Loucy (cell line): ENCODE results near the gene CROCC2.

Source experiments
- H2AFZ ChIP-seq: fragments of 200-600 bp; sonication (generic); 2 replicates; pipeline ENCODE4 v1.6.0; 2016; ENCODE audit warnings: antibody characterized with exemption, mild to moderate bottlenecking, low read length, moderate library complexity
- H3F3A ChIP-seq: fragments of 200-600 bp; 2 replicates; pipeline ENCODE4 v1.6.0; 2016; ENCODE audit warnings: antibody characterized with exemption, low read depth, mild to moderate bottlenecking
- H3K27me3 ChIP-seq: fragments of 200-600 bp; sonication (generic); 2 replicates; pipeline ENCODE4 v1.6.1; 2014; ENCODE audit warnings: low read length, mild to moderate bottlenecking; ENCODE audit not compliant: insufficient read depth, poor library complexity, severe bottlenecking
- H3K36me3 ChIP-seq: fragments of 200-600 bp; sonication (generic); 2 replicates; pipeline ENCODE4 v1.6.1; 2016; ENCODE audit warnings: low read length; ENCODE audit not compliant: insufficient read depth
- H3K4me1 ChIP-seq: fragments of 200-600 bp; sonication (generic); 2 replicates; pipeline ENCODE4 v1.5.1; 2014; ENCODE audit warnings: low read length, mild to moderate bottlenecking; ENCODE audit not compliant: insufficient read depth, poor library complexity, severe bottlenecking
- H3K4me2 ChIP-seq: fragments of 200-600 bp; sonication (generic); 2 replicates; pipeline ENCODE4 v1.6.0; 2014; ENCODE audit warnings: antibody characterized with exemption, low read length, low read depth, mild to moderate bottlenecking; ENCODE audit not compliant: poor library complexity, severe bottlenecking
- H3K4me3 ChIP-seq: fragments of 200-600 bp; sonication (generic); 2 replicates; pipeline ENCODE4 v1.5.1; 2014; ENCODE audit warnings: low read length, mild to moderate bottlenecking, mixed read lengths; ENCODE audit not compliant: poor library complexity, severe bottlenecking
- H3K79me2 ChIP-seq: fragments of 200-600 bp; sonication (generic); 2 replicates; pipeline ENCODE4 v1.6.1; 2014; ENCODE audit warnings: low read length; ENCODE audit not compliant: insufficient read depth
- H3K9ac ChIP-seq: fragments of 200-600 bp; sonication (generic); 2 replicates; pipeline ENCODE4 v1.6.0; 2014; ENCODE audit warnings: mild to moderate bottlenecking, low read depth, low read length, moderate library complexity; ENCODE audit not compliant: poor library complexity, severe bottlenecking
- H3K9me2 ChIP-seq: fragments of 200-600 bp; sonication (generic); replicated peaks from 2 replicates; pipeline ENCODE4 v1.6.1; 2016; ENCODE audit warnings: low read depth, low read length, mixed read lengths
- H3K9me3 ChIP-seq: fragments of 200-600 bp; sonication (generic); 2 replicates; pipeline ENCODE4 v1.6.1; 2014; ENCODE audit warnings: mild to moderate bottlenecking, antibody characterized with exemption, low read length, low read depth; ENCODE audit not compliant: insufficient read depth
- H4K20me1 ChIP-seq: fragments of 200-600 bp; sonication (generic); 2 replicates; pipeline ENCODE4 v1.6.0; 2014; ENCODE audit warnings: antibody characterized with exemption, low read length, mild to moderate bottlenecking; ENCODE audit not compliant: insufficient read depth, poor library complexity, severe bottlenecking
- CTCF ChIP-seq: fragments of 200-600 bp; sonication (generic); conservative IDR thresholded peaks from 2 replicates; pipeline ENCODE4 v1.5.1; 2014; ENCODE audit warnings: mild to moderate bottlenecking, antibody characterized with exemption, low read length
- EZH2phosphoT487 ChIP-seq: fragments of 200-600 bp; IDR thresholded peaks from 2 replicates; pipeline ENCODE4 v1.6.1; 2018; ENCODE audit warnings: antibody characterized with exemption, mild to moderate bottlenecking, moderate library complexity, borderline replicate concordance

Gene CROCC2

GRCh38 chr2:240920783-240921231 is 14.7 kb downstream of the CROCC2 start:
- Histone ChIP-seq H3K9me2 (no peaks in the 10 kb centered on the region), H3K9ac (no peak overlapping the region), H2AFZ (no peak overlapping the region), H3K9me3 (no peaks in the 10 kb centered on the region), H3K36me3 (no peaks in the 10 kb centered on the region), H3K4me1 (no peaks in the 10 kb centered on the region), H3K27me3 (no peaks in the 10 kb centered on the region), H3F3A (no peaks in the 10 kb centered on the region), H3K4me2 (no peak overlapping the region), H4K20me1 (no peaks in the 10 kb centered on the region), H3K79me2 (no peaks in the 10 kb centered on the region), H3K4me3 (no peak overlapping the region)
- no peak for TF ChIP-seq CTCF
- no peak for TF ChIP-seq EZH2phosphoT487

- no peaks in the 10 kb centered on the region for H3K9me3 ChIP-seq
- no peak overlapping the region for H3K4me3 ChIP-seq
- H3K4me2 ChIP-seq, result no peak overlapping the region
- no peaks in the 10 kb centered on the region for H3K79me2 ChIP-seq
- no peaks in the 10 kb centered on the region for H3K36me3 ChIP-seq
- H3F3A ChIP-seq, result no peaks in the 10 kb centered on the region
- H3K9ac ChIP-seq, result no peak overlapping the region
- H3K4me1 ChIP-seq, result no peaks in the 10 kb centered on the region
- H4K20me1 ChIP-seq, result no peaks in the 10 kb centered on the region
- TF ChIP-seq EZH2phosphoT487, result no peak
- no peak for TF ChIP-seq CTCF
- no peaks in the 10 kb centered on the region for H3K9me2 ChIP-seq
- no peak overlapping the region for H2AFZ ChIP-seq
- no peaks in the 10 kb centered on the region for H3K27me3 ChIP-seq
Measured at GRCh38 chr2:240921311-240921994, 15.3 kb downstream of the CROCC2 start.

- no peaks in the 10 kb centered on the region for H3K79me2 ChIP-seq
- H4K20me1 ChIP-seq, result no peaks in the 10 kb centered on the region
- no peak for TF ChIP-seq EZH2phosphoT487
- no peak for TF ChIP-seq CTCF
- no peaks in the 10 kb centered on the region for H3K4me1 ChIP-seq
- no peaks in the 10 kb centered on the region for H3F3A ChIP-seq
- H3K9me2 ChIP-seq, result no peaks in the 10 kb centered on the region
- no peak overlapping the region for H2AFZ ChIP-seq
- no peaks in the 10 kb centered on the region for H3K27me3 ChIP-seq
- H3K4me3 ChIP-seq, result no peak overlapping the region
- no peak overlapping the region for H3K9ac ChIP-seq
- no peak overlapping the region for H3K4me2 ChIP-seq
- no peaks in the 10 kb centered on the region for H3K36me3 ChIP-seq
- no peaks in the 10 kb centered on the region for H3K9me3 ChIP-seq
Measured at GRCh38 chr2:240921995-240922244, 15.8 kb downstream of the CROCC2 start.
